NT2/D1 (cell line): ENCODE measurements around the gene TMEM164.
"Not testable (repeated sequence)": the region's sequence is repeated elsewhere in the genome, so short reads cannot be mapped to it uniquely, and the experiment has no call there.

ENCODE experiments used
- DNase-seq: peaks from one replicate; pipeline ENCODE4 v3.0.0-alpha.2; 2011; ENCODE audit warnings: low read depth, low spot score
- H3K27me3 ChIP-seq: 2 replicates; pipeline ENCODE4 v1.6.0; 2011; ENCODE audit warnings: mild to moderate bottlenecking; ENCODE audit not compliant: insufficient read length, insufficient read depth
- H3K36me3 ChIP-seq: 2 replicates; pipeline ENCODE4 v1.6.1; 2011; ENCODE audit warnings: mild to moderate bottlenecking, low read length, mixed read lengths; ENCODE audit not compliant: insufficient read depth, insufficient read length
- H3K4me1 ChIP-seq: 2 replicates; pipeline ENCODE4 v1.5.1; 2011; ENCODE audit not compliant: insufficient read depth, insufficient read length
- H3K4me3 ChIP-seq: 2 replicates; pipeline ENCODE4 v1.5.1; 2011; ENCODE audit warnings: low read depth; ENCODE audit not compliant: insufficient read length
- H3K9ac ChIP-seq: 2 replicates; pipeline ENCODE4 v1.6.0; 2011; ENCODE audit warnings: low read depth; ENCODE audit not compliant: insufficient read length
- H3K9me3 ChIP-seq: 2 replicates; pipeline ENCODE4 v1.5.1; 2011; ENCODE audit warnings: mild to moderate bottlenecking, low read length; ENCODE audit not compliant: insufficient read depth
- SUZ12 ChIP-seq: IDR thresholded peaks from 2 replicates; pipeline ENCODE4 v1.6.1; 2011; ENCODE audit not compliant: insufficient read length, insufficient read depth; ENCODE audit errors: extremely low read depth
- YY1 ChIP-seq: IDR thresholded peaks from 2 replicates; pipeline ENCODE4 v1.6.1; 2011; ENCODE audit not compliant: insufficient read length, insufficient read depth
- ZNF274 ChIP-seq: IDR thresholded peaks from 2 replicates; pipeline ENCODE4 v1.6.1; 2011; ENCODE audit warnings: mild to moderate bottlenecking, low read depth, low read length

TMEM164 gene

GRCh38 chrX:109974906-109975655 is 27.8 kb upstream of the TMEM164 start:
- Histone ChIP-seq H3K27me3 (no peaks in the 10 kb centered on the region), H3K9me3 (no peaks in the 10 kb centered on the region), H3K4me3 (no peak overlapping the region), H3K36me3 (no peaks in the 10 kb centered on the region), H3K9ac (no peak overlapping the region), H3K4me1 (no peaks in the 10 kb centered on the region)
- DNase-seq: no peak
- TF ChIP-seq YY1 (no peak), SUZ12 (no peak), ZNF274 (no peak)

GRCh38 chrX:109985210-109985609 is 17.7 kb upstream of the TMEM164 start:
- H3K36me3 ChIP-seq, H3K4me1 ChIP-seq, H3K9me3 ChIP-seq, DNase-seq, H3K27me3 ChIP-seq, H3K4me3 ChIP-seq, H3K9ac ChIP-seq: not testable (repeated sequence)

- no peak overlapping the region for H3K9ac ChIP-seq
- H3K4me3 ChIP-seq: no peak overlapping the region
- no peaks in the 10 kb centered on the region for H3K9me3 ChIP-seq
- DNase-seq: no peak
- TF ChIP-seq SUZ12 (no peak), ZNF274 (no peak), YY1 (no peak)
- no peaks in the 10 kb centered on the region for H3K36me3 ChIP-seq
- H3K4me1 ChIP-seq: no peaks in the 10 kb centered on the region
- no peaks in the 10 kb centered on the region for H3K27me3 ChIP-seq
Measured at GRCh38 chrX:109987884-109988283, 15.0 kb upstream of the TMEM164 start.

- H3K9me3 ChIP-seq: no peaks in the 10 kb centered on the region
- no peaks in the 10 kb centered on the region for H3K36me3 ChIP-seq
- no peaks in the 10 kb centered on the region for H3K4me1 ChIP-seq
- H3K27me3 ChIP-seq: no peaks in the 10 kb centered on the region
- TF ChIP-seq ZNF274 (no peak), SUZ12 (no peak), YY1 (no peak)
- no peak for DNase-seq
- H3K9ac ChIP-seq: no peak overlapping the region
- H3K4me3 ChIP-seq: no peak overlapping the region
Measured at GRCh38 chrX:109990582-109991276, 12.2 kb upstream of the TMEM164 start.

DNA sequence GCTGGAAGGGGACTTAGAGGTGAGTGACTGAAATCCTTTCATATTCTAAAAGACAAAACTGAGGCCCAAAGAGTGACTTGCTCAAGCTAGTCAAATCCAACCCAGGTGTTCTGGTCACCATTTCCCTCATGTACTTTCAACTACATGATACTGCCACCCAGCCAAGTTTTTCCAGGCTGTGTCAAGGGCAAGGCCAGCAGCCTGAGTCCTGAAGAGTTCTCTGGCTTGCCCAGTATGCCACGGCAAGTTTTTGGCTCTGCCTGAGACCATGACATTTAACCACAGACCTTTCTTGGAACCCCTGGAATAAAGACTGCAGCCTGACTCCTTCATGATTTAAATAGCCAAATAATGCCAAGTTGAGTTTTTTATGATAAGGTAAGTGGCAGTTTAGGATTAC is 10.7 kb upstream of the TMEM164 start:
- no peaks in the 10 kb centered on the region for H3K4me1 ChIP-seq
- H3K36me3 ChIP-seq: no peaks in the 10 kb centered on the region
- no peak overlapping the region for H3K9ac ChIP-seq
- no peaks in the 10 kb centered on the region for H3K27me3 ChIP-seq
- no peak overlapping the region for H3K4me3 ChIP-seq
- no peak for TF ChIP-seq YY1
- TF ChIP-seq ZNF274: no peak
- no peak for TF ChIP-seq SUZ12
- H3K9me3 ChIP-seq: no peaks in the 10 kb centered on the region
- DNase-seq: no peak

GRCh38 chrX:109995155-109995554 is 7.8 kb upstream of the TMEM164 start:
- Histone ChIP-seq H3K4me1 (no peaks in the 10 kb centered on the region), H3K27me3 (no peaks in the 10 kb centered on the region), H3K9ac (no peak overlapping the region), H3K9me3 (no peaks in the 10 kb centered on the region), H3K36me3 (no peaks in the 10 kb centered on the region), H3K4me3 (no peak overlapping the region)
- TF ChIP-seq SUZ12 (no peak), YY1 (no peak), ZNF274 (no peak)
- DNase-seq: no peak

GRCh38 chrX:109997786-109998452 is 5.0 kb upstream of the TMEM164 start:
- H3K36me3 ChIP-seq: no peaks in the 10 kb centered on the region
- H3K4me3 ChIP-seq: no peak overlapping the region
- no peaks in the 10 kb centered on the region for H3K4me1 ChIP-seq
- no peaks in the 10 kb centered on the region for H3K27me3 ChIP-seq
- TF ChIP-seq ZNF274 (no peak), SUZ12 (no peak), YY1 (no peak)
- no peak overlapping the region for H3K9ac ChIP-seq
- DNase-seq: no peak
- H3K9me3 ChIP-seq: no peaks in the 10 kb centered on the region
